T47D (cell line): Measurements from ENCODE around the gene SIK3.
A peak's percentile ranks its signal among the peaks of the same experiment; 100 is the strongest.
"Not testable (repeated sequence)": the region's sequence is repeated elsewhere in the genome, so short reads cannot be mapped to it uniquely, and the experiment has no call there.

Experiments
- DNase-seq, 2 experiments: peaks; one replicate each; pipeline versions ENCODE4 v3.0.0 to v3.0.0-alpha.2; 2011 to 2012; ENCODE audit warnings: low read depth in 1 of 2, low spot score in 1 of 2
- JUND ChIP-seq: IDR thresholded peaks from 2 replicates; pipeline ENCODE4 v1.6.1; 2012; ENCODE audit warnings: low read depth
- in situ Hi-C: cut with HindIII; loops from 2 replicates; pipeline ENCODE4 v1.10.0; 2016; ENCODE audit warnings: low sequenced_read_pairs, low pct_unique_long_range_greater_than_20kb

SIK3 gene

DNA sequence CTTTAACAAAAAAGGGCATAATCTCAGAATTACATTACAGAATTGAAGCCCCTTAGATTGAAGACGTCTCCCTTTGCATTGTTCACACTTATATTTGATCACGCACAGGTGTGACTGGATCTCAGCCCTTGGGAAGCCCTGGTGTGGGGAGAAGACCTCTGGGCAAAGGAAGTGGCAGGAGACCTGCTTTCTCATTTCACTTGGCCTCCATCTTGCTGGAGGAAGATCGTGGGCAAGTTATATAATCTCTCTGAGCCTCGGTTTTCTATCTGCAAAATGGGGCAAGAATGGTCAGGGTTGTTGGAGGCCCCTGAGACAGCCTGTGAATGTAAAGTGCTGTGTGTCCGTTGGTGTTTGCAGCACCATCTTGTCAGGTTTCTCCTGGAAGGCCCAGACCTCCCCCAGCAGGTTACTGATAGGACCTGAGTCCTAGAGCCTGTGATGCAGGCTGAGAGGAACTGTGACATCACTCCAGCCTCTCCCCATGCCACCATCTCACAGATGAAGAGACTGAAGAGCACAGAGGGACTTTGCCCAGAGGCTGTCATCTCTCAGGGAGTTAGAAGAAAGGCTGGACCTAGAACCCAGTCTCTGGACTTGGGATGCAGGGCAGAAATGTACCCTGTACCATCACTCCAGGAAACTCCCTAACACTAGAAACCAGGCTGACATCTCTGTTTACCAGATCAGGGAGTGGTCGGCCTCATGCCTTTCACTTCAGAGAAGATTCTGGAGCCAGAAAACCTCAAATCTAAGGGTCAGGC lies 259.7 kb downstream of the SIK3 start:
- TF ChIP-seq JUND, result no peak
- no peak for DNase-seq
- in situ Hi-C loops, result no loop called here

DNA sequence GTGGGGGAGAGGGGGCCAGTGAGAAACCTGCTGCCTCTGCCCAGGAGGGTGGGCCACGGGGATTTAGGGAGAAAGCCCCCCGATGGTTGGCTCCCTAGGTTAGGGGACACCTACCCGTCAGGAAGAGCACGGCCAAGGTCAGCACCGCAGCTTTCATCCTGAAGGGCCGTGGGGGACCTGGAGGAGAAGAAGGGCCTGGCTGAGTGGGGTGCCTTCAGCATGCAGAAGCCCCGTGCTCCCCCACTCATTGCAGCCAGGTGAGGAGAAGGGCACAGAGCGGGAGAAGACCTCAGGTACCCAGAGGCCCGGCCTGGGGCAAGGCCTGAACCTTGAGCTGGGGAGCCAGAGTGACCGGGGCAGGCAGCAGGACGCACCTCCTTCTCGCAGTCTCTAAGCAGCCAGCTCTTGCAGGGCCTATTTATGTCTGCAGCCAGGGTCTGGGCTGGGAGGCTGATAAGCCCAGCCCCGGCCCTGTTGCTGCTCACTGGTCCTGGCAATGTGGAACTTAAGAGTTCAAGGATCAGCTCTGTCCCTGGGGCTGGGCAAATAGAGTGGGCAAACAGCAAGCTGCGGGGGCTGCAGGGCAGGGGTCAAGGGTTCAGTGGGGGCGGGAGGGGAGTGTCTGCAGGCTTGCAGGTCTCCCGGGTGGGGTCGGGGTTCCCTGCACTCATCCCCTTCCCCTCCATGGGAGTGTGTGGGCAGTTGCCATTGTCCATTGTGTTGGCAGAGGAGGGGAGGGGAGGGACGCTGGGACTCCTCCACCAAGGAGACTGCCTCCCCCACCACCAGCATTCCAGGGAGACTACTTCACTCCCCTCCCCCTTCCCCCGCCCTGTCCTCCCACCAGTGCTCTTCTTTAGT lies 260.8 kb downstream of the SIK3 start, which contains the start of gene APOA1:
Gene APOA1, minus strand, starts transcription at position 392 of the 861 bp plus-strand sequence. Its CDS starts 235 bp downstream, at position 157.
- no peak for TF ChIP-seq JUND
- DNase-seq, result no peak
- in situ Hi-C loops, result no loop called here

DNA sequence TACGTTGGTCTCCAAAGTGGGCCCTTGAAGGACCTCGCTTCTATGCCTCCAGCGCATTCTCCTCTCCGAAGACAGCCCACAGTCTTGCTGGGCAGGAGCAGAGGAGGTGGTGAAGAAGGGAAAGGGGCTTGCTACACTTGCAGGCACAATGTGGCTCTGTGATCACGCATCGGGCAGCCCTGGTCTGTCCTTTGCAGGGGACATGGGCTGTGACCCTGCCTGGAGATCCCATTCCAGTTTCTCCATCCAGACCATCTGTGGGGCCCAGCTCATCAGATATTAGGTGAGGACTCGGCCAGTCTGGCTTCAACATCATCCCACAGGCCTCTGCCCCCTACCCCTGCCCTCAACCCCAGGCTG lies 261.6 kb downstream of the SIK3 start:
- in situ Hi-C loops, result no loop called here
- no peak for TF ChIP-seq JUND
- no peak for DNase-seq

DNA sequence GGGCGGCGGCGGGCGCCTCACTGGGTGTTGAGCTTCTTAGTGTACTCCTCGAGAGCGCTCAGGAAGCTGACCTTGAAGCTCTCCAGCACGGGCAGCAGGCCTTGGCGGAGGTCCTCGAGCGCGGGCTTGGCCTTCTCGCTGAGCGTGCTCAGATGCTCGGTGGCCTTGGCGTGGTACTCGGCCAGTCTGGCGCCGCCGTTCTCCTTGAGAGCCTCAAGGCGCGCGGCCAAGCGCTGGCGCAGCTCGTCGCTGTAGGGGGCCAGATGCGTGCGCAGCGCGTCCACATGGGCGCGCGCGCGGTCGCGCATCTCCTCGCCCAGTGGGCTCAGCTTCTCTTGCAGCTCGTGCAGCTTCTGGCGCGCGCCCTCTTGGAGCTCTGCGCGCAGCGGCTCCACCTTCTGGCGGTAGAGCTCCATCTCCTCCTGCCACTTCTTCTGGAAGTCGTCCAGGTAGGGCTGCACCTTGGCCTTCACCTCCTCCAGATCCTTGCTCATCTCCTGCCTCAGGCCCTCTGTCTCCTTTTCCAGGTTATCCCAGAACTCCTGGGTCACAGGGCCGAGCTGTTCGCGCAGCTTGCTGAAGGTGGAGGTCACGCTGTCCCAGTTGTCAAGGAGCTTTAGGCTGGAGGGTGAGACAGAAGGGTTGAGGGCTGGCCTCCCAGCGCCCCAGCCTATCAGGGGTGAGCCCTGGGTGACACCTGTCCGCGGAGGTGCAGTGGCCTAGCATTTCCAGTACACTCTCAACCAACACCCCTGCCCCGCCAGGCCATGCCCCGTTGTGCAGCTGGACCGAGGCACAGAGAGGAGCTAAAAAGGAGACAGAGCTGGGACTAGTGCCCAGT lies 262.2 kb downstream of the SIK3 start:
- DNase-seq, result peak; percentile 92 to 93
- in situ Hi-C loops, result no loop called here
- no peak for TF ChIP-seq JUND

DNA sequence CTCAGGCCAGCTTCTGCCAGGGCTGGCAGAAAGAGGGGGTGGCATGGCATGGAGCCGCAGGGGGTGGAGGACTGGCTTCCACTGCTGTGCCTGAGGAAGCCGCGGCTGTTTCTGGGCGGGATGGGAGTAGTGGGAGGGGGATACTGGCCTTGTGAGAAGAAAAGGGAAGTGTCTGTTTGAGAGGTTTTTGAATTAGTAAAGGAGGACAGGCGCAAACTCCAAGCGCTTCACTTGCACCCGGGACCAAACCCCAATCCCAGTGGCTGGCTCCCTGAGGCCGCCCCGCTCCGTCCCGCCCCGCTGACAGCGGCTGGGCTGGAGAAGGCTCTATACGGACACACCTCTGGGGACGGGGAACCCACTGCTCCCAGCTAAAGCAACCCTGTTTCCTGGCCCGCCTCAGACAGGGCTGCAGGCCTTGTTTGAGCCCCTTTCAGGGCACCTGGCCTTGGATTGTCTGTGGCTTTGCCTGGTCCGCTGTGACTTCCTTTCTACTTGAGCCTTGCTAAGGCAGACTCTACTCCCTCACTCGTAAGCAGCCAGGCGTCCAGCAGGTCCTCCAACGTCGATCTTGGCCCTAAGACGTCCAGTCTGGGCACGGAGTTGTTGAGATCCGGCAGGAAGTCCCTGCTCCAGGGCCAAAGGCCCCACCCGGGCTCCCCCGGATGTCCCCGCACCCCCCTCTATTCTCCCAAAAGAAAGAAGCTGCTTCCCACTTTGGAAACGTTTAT lies 263.0 kb downstream of the SIK3 start:
- no peak for TF ChIP-seq JUND
- no peak for DNase-seq
- in situ Hi-C loops, result no loop called here

DNA sequence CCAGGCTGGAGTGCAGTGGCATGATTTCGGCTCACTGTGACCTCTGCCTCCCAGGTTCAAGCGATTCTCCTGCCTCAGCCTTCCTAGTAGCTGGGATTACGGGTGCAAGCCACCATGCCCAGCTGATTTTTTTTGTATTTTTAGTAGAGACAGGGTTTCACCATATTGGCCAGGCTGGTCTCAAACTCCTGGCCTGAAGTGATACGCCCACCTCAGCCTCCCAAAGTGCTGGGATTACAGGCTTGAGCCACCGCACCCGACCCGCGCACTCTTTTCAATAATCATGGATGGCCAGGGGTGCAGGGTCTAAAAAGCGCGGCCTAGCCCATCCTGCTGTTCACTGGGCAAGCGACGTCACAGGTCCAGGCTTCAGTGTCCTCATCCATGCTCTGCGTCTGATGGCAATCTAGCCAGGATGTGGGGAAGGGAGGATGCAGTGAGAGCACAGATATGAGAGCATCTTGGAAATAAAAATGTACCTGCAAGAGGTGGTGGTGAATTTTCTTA lies 263.6 kb downstream of the SIK3 start:
- in situ Hi-C loops, DNase-seq: not testable (repeated sequence)

DNA sequence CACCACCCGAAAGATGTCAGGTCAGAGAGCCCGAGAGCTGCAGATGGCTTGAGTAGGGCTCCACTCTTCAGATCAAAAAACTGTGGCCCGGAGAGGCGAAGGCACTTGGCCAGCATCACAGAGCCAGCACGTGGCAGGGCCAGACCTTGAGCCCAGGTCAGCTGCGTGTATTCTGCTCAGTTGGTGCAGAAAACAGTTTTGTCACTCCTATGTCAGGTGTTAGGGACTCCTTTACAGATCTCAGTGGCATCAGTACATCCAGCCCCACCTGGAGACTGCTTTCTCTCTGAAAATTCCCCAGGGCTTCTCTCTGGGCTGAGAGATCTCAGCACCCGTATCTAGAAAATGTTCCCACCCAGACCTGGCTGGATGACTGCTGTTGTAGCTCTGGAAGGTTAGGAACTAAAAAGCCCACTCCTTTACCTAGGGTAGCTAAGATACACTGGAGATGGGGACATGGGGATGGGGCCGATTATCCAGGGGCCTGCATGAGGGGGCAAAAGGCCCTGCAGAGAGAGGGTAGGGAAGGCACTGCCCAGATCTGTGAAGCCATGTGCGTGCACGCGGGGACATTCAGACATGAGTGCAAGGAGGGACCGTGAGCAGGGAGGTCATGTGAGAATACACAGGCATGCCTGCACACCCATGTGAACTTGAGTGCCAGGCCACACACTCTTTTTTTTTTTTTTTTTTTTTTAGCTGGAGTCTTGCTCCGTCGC lies 264.3 kb downstream of the SIK3 start:
- in situ Hi-C loops, result no loop called here
- TF ChIP-seq JUND, result no peak
- no peak for DNase-seq

DNA sequence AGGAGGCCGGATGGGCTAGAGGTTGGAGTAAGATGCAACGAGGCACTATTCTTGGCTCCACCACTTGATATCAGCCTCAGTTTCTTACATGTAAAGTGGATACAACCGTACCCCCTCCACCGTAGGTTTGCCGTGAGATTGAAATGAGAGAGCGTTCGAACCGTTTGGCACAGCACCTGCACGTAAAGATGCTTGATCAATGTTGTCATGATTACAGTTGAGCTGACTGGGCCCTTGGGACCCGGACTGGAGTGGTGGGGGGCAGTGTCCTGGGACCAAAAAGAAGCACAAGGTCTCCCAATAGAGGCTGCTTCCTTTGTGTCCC lies 264.8 kb downstream of the SIK3 start:
- in situ Hi-C loops, result no loop called here
- no peak for TF ChIP-seq JUND
- no peak for DNase-seq

DNA sequence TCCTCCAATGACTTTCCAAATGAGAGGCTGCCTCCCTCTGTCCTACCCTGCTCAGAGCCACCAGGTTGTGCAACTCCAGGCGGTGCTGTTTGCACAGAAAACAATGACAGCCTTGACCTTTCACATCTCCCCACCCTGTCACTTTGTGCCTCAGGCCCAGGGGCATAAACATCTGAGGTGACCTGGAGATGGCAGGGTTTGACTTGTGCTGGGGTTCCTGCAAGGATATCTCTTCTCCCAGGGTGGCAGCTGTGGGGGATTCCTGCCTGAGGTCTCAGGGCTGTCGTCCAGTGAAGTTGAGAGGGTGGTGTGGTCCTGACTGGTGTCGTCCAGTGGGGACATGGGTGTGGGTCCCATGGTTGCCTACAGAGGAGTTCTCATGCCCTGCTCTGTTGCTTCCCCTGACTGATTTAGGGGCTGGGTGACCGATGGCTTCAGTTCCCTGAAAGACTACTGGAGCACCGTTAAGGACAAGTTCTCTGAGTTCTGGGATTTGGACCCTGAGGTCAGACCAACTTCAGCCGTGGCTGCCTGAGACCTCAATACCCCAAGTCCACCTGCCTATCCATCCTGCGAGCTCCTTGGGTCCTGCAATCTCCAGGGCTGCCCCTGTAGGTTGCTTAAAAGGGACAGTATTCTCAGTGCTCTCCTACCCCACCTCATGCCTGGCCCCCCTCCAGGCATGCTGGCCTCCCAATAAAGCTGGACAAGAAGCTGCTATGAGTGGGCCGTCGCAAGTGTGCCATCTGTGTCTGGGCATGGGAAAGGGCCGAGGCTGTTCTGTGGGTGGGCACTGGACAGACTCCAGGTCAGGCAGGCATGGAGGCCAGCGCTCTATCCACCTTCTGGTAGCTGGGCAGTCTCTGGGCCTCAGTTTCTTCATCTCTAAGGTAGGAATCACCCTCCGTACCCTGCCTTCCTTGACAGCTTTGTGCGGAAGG lies 265.6 kb downstream of the SIK3 start:
- no peak for TF ChIP-seq JUND
- peak in 1 of 2 experiments; percentile 44 for DNase-seq
- in situ Hi-C loops, result no loop called here

DNA sequence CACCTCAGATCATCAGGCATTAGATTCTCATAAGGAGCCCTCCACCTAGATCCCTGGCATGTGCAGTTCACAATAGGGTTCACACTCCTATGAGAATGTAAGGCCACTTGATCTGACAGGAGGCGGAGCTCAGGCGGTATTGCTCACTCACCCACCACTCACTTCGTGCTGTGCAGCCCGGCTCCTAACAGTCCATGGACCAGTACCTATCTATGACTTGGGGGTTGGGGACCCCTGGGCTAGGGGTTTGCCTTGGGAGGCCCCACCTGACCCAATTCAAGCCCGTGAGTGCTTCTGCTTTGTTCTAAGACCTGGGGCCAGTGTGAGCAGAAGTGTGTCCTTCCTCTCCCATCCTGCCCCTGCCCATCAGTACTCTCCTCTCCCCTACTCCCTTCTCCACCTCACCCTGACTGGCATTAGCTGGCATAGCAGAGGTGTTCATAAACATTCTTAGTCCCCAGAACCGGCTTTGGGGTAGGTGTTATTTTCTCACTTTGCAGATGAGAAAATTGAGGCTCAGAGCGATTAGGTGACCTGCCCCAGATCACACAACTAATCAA lies 266.4 kb downstream of the SIK3 start:
- TF ChIP-seq JUND, result no peak
- in situ Hi-C loops, result no loop called here
- DNase-seq, result no peak
